Neural progenitor cell (in vitro differentiated cells): ENCODE results near the gene CDK1.
A peak's percentile ranks its signal among the peaks of the same experiment; 100 is the strongest.

Experiments
- EZH2 ChIP-seq: fragments of 200-600 bp; sonication (generic); IDR thresholded peaks from 2 replicates; pipeline ENCODE4 v1.6.1; 2017; ENCODE audit warnings: antibody characterized with exemption, mild to moderate bottlenecking, moderate library complexity
- EZH2phosphoT487 ChIP-seq: fragments of 200-600 bp; sonication (generic); IDR thresholded peaks from 2 replicates; pipeline ENCODE4 v1.6.1; 2017; ENCODE audit warnings: antibody characterized with exemption
- TF ChIP-seq, protein P1 (sequence below): fragments of 200-600 bp; sonication (generic); IDR thresholded peaks from 2 replicates; pipeline ENCODE4 v1.5.1; 2017; ENCODE audit warnings: antibody characterized with exemption, mild to moderate bottlenecking

DNA sequence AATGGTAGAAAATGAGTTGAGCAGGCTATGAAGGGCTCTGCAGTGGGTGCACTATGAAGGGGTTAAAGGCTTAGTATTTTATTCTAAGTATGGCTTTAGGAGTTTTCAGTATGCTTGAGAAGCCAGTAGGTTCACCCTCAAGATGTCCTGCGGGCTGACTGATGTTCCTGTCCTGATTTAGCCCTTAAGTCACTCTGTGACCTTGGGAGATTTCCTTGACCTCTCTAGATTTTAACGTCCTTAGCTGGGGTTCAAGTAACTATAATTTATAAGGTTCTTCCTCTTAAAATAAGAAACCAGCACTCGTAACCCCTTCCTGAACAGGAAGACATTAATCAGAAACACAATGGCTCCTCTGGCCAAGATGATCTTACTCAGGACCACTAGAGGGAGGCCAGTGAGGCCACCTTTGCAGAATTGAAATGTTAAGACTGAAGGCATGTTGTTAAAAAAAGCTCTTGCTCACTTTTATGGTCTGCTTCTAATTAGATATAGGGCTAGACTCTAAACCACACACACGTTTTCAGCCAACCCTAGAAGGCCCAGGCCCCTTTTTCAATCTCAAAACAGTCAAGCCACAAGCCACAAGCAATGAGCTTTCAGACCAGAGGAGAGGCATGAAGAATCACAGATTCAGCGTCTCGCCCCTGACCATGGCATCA is 41.9 kb downstream of the CDK1 start:
- TF ChIP-seq EZH2, result no peak
- TF ChIP-seq, protein P1, sequence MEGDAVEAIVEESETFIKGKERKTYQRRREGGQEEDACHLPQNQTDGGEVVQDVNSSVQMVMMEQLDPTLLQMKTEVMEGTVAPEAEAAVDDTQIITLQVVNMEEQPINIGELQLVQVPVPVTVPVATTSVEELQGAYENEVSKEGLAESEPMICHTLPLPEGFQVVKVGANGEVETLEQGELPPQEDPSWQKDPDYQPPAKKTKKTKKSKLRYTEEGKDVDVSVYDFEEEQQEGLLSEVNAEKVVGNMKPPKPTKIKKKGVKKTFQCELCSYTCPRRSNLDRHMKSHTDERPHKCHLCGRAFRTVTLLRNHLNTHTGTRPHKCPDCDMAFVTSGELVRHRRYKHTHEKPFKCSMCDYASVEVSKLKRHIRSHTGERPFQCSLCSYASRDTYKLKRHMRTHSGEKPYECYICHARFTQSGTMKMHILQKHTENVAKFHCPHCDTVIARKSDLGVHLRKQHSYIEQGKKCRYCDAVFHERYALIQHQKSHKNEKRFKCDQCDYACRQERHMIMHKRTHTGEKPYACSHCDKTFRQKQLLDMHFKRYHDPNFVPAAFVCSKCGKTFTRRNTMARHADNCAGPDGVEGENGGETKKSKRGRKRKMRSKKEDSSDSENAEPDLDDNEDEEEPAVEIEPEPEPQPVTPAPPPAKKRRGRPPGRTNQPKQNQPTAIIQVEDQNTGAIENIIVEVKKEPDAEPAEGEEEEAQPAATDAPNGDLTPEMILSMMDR, result peak; percentile 45
- no peak for TF ChIP-seq EZH2phosphoT487
